ENCODE results near the gene SNCAIP. TPM values are rescaled to one million over a fixed set of nuclear protein-coding genes. Genes with fewer than 3 reads are reported as not detected.

Gene SNCAIP
- total RNA-seq, 4 donors from 2014 or later, result 2.4 to 6.5 (median 4.0) TPM

DNA sequence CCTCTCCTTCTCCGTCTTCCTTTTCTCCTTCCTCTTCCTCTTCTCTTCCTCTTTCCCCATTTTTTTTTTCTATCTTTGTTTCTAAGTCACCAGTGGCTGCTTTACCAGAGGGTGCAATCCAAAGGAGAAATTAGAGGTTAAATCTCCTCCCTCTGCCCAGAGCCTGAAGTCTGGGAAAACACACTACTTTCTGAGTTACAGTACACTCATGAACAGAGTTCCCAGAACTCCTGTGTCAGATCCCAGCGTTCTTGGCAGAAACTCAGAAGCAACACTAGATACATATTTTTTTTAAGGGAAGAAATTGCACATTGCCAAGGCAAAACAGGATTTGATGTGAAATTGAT lies 189.0 kb downstream of the SNCAIP start:
- Histone ChIP-seq H3K27ac (no peak overlapping the region), H3K27me3 (no peaks in the 10 kb centered on the region), H3K4me1 (peaks cover 7% of the 10 kb centered on the region), H3K9me3 (no peaks in the 10 kb centered on the region), H3K36me3 (no peaks in the 10 kb centered on the region), H3K4me3 (no peak overlapping the region)
- WGBS, result 28% methylated on average over 2 of the region's 2 CpGs
- TF ChIP-seq EP300 (IDR thresholded peaks at IDR 0.05), result no peak
- no peak for TF ChIP-seq POLR2AphosphoS5 (IDR thresholded peaks at IDR 0.05)
- TF ChIP-seq, protein P1, sequence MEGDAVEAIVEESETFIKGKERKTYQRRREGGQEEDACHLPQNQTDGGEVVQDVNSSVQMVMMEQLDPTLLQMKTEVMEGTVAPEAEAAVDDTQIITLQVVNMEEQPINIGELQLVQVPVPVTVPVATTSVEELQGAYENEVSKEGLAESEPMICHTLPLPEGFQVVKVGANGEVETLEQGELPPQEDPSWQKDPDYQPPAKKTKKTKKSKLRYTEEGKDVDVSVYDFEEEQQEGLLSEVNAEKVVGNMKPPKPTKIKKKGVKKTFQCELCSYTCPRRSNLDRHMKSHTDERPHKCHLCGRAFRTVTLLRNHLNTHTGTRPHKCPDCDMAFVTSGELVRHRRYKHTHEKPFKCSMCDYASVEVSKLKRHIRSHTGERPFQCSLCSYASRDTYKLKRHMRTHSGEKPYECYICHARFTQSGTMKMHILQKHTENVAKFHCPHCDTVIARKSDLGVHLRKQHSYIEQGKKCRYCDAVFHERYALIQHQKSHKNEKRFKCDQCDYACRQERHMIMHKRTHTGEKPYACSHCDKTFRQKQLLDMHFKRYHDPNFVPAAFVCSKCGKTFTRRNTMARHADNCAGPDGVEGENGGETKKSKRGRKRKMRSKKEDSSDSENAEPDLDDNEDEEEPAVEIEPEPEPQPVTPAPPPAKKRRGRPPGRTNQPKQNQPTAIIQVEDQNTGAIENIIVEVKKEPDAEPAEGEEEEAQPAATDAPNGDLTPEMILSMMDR (IDR thresholded peaks at IDR 0.05), result no peak
- TF ChIP-seq POLR2A (IDR thresholded peaks at IDR 0.05), result no peak
- no peak for DNase-seq (ENCODE audit: low spot score in 2 of 2)

GRCh38 chr5:122507045-122507444 lies 195.0 kb downstream of the SNCAIP start:
- 59% methylated on average over 1 of the region's 1 CpG for WGBS
- Histone ChIP-seq H3K4me3 (no peak overlapping the region), H3K9me3 (no peaks in the 10 kb centered on the region), H3K27me3 (no peaks in the 10 kb centered on the region), H3K27ac (no peak overlapping the region), H3K36me3 (no peaks in the 10 kb centered on the region), H3K4me1 (no peaks in the 10 kb centered on the region)
- DNase-seq (ENCODE audit: low spot score in 2 of 2), result no peak
- TF ChIP-seq EP300 (IDR thresholded peaks at IDR 0.05), result no peak
- TF ChIP-seq POLR2A (IDR thresholded peaks at IDR 0.05), result no peak
- TF ChIP-seq, protein P1 (IDR thresholded peaks at IDR 0.05), result no peak
- TF ChIP-seq POLR2AphosphoS5 (IDR thresholded peaks at IDR 0.05), result no peak

DNA sequence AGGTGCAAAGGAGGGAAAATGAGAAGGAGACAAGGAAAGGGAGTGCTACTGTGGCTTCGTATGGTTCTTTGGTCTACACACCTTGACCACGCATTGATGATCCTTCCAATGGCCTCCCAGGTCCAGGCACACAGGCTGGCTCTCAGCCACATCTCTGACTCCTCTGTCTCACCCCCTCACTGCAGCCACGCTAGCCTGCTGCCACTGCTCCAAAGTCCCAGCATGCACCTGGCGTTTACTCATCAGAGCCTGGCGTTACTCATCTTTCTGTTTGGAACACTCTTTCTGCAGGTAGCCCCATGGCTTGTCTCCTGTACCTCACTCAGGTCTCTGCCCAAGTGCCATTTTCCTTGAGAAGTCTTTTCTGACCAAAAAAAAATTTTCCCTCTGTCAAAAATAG lies 195.5 kb downstream of the SNCAIP start:
- TF ChIP-seq, protein P1 (IDR thresholded peaks at IDR 0.05), result no peak
- TF ChIP-seq POLR2A (IDR thresholded peaks at IDR 0.05) (no peak), EP300 (IDR thresholded peaks at IDR 0.05) (no peak), POLR2AphosphoS5 (IDR thresholded peaks at IDR 0.05) (no peak)
- no peaks in the 10 kb centered on the region for H3K9me3 ChIP-seq

GRCh38 chr5:122508623-122509022 lies 196.6 kb downstream of the SNCAIP start:
- Histone ChIP-seq H3K36me3 (no peaks in the 10 kb centered on the region), H3K27me3 (no peaks in the 10 kb centered on the region), H3K27ac (no peak overlapping the region), H3K9me3 (no peaks in the 10 kb centered on the region), H3K4me1 (no peaks in the 10 kb centered on the region), H3K4me3 (no peak overlapping the region)
- no peak for DNase-seq (ENCODE audit: low spot score in 2 of 2)
- TF ChIP-seq POLR2AphosphoS5 (IDR thresholded peaks at IDR 0.05), result no peak

More for the DNA sequence above, 195.5 kb downstream of the SNCAIP start:
- Histone ChIP-seq H3K4me1 (no peaks in the 10 kb centered on the region), H3K27me3 (no peaks in the 10 kb centered on the region), H3K27ac (no peak overlapping the region), H3K4me3 (no peak overlapping the region), H3K36me3 (no peaks in the 10 kb centered on the region)
- 85% methylated on average over 5 of the region's 5 CpGs for WGBS
- no peak for DNase-seq (ENCODE audit: low spot score in 2 of 2)

Other genes with a start within 250 kb of the SNCAIP start
- 10 to 100 TPM in 2 of 4 donors, 1 to 10 TPM in 2; 4.9 to 20.2 (median 9.8) TPM for gene LOX, start 234.0 kb upstream of the SNCAIP start, total RNA-seq
- gene ZNF474, start 182.7 kb upstream of the SNCAIP start, total RNA-seq, result 1 to 10 TPM in 3 of 4 donors, not detected in 1; 1.0 to 2.0 (median 1.4) TPM

Data from suprapubic skin (tissue), 4 donors.